Heart right ventricle (tissue), 16 donors: ENCODE results near the gene KRTAP4-4. TPM values are rescaled to one million over a fixed set of nuclear protein-coding genes. Genes with fewer than 3 reads are reported as not detected.
"Not testable (repeated sequence)": the region's sequence is repeated elsewhere in the genome, so short reads cannot be mapped to it uniquely, and the experiment has no call there.

ENCODE experiments used
- ATAC-seq, 8 donors: fragments of 200-7000 bp; cut with Tn5 transposase; one replicate each; pipeline ENCODE4 v1.9.1; 2020; ENCODE audit warnings: mild to moderate bottlenecking in 8 of 8, moderate library complexity in 8 of 8, moderate number of reproducible peaks in 1 of 8
- DNase-seq, 2 donors: peaks; one replicate each; pipeline ENCODE4 v3.0.0-alpha.2; 2020
- H3K27ac ChIP-seq, 10 donors: fragments of 200-600 bp; sonication (generic) in 2 of 10; one replicate each; pipeline versions ENCODE4 v1.5.0 to v1.8.0; 2020 to 2022; ENCODE audit warnings: mild to moderate bottlenecking in 3 of 10
- H3K27me3 ChIP-seq, 7 donors: fragments of 200-600 bp; one replicate each; pipeline ENCODE4 v1.8.0; 2021 to 2022; ENCODE audit warnings: mild to moderate bottlenecking in 2 of 7
- H3K36me3 ChIP-seq, 9 donors: fragments of 200-600 bp; sonication (generic) in 1 of 9; one replicate each; pipeline versions ENCODE4 v1.5.0 to v1.8.0; 2020 to 2022; ENCODE audit warnings: mild to moderate bottlenecking in 2 of 9
- H3K4me1 ChIP-seq, 9 donors: fragments of 200-600 bp; sonication (generic) in 1 of 9; one replicate each; pipeline versions ENCODE4 v1.5.0 to v1.8.0; 2020 to 2022; ENCODE audit warnings: mild to moderate bottlenecking in 4 of 9
- H3K4me3 ChIP-seq, 10 donors: fragments of 200-600 bp; sonication (generic) in 2 of 10; one replicate each; pipeline versions ENCODE4 v1.5.0 to v1.8.0; 2020 to 2022; ENCODE audit warnings: mild to moderate bottlenecking in 7 of 10, moderate library complexity in 2 of 10
- H3K9me3 ChIP-seq, 11 donors: fragments of 200-600 bp in 10 of 11; sonication (generic) in 2 of 11; one replicate each; pipeline versions ENCODE4 v1.5.0 to v1.8.0; 2013 to 2022; ENCODE audit warnings: mild to moderate bottlenecking in 2 of 11, control low read depth in 1 of 11, moderate library complexity in 1 of 11
- WGBS, 2 donors: extraction: QIAGEN DNeasy Blood & Tissue Kit; methylation state at CpG; one replicate each; pipeline ENCODE4 v1.1.7; 2013; ENCODE audit warnings: inconsistent platforms in 1 of 2; 5-methylcytosine and 5-hydroxymethylcytosine counted together
- intact Hi-C, 10 donors: fragments of 100-400 bp; cut with DNase I; formaldehyde crosslinking; loops; one replicate each; pipeline versions ENCODE4 v1.11.1 to v1.14.2; 2022
- polyA plus RNA-seq, 2 donors: library from polyadenylated mRNA; stranded (reverse); fragments of 200-250 nt; gene quantifications; one replicate each; pipeline ENCODE4 v1.2.3, GENCODE V29; 2013
- total RNA-seq, 10 donors: library from RNA; stranded (reverse); fragmentation: NEBNext Ultra II Directional in 3 of 10; extraction: Animal tissue kit (Norgen Biotek cat#: 25700) in 3 of 10; gene quantifications; one replicate each; pipeline versions ENCODE4 v1.2.1 to v1.2.4, GENCODE V29; 2021 to 2023
- TF ChIP-seq, protein P1 (sequence below), 9 donors: fragments of 200-600 bp; sonication (generic) in 2 of 9; IDR thresholded peaks; one replicate each; pipeline versions ENCODE4 v1.5.0 to v1.8.0; 2021 to 2022; ENCODE audit warnings: antibody characterized with exemption in 9 of 9, mild to moderate bottlenecking in 5 of 9, moderate library complexity in 1 of 9
- donor health status: Arrhythmogenic right ventricular cardiomyopathy.
- donor health status: ischemic (EF 13 %, LVEDD 7.1; RV severe dilation, severe dysfunction).
- donor health status: healthy with polysubstance abuse.
- donor health status: DM: no; HTN: yes; CAD: no.
- donor health status: DM: no; HTN: no; CAD: no.
- donor health status: ischemic (EF 25% LVEDD 6.9; RV normal size, moderate dysfunction).
- donor health status: ischemic (EF 25% LVEDD 5.7; RV mildly dilated, moderate dysfunction).
- donor health status: healthy.
- donor health status: DM: yes; HTN: yes; CAD: no.
- donor health status: Ischemic cardiomyopathy.
- donor health status: ischemic (EF 35%, LVEDD 5.7; RV mildly dilated, moderate dysfunction).
- donor health status: nonischemic (EF 11% LVEDD 7.7; RV severe dilation, severe dysfunction).
- donor health status: DM: yes; HTN: yes; CAD: no.
- donor health status: PGD.
- donor health status: ischemic (EF 29% LVEDD 5.4; RV normal size, mild dysfunction).
- donor health status: nonischemic (EF 23%, LVEDD 6.1; RV moderate dilation, normal function).

KRTAP4-4 gene
- total and polyA plus RNA-seq, 12 donors, result not detected

DNA sequence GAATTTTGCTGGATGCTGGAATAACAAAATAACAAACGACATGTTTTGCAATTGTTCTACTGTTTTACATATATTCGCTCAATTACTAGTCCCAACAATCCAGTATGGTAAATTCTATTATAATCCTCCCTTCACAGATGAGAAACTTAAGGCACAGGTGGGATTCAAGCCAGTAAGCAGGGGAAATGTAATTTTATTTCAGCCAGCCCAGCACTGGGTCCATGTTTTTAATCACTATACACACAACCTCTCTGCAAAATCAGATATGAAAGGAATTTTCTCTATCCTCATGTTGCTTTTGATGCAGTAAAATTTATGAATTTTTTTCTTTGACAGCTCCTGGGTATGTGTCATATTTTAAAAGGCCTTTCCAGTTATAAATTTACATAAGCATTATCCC lies 15.3 kb downstream of the KRTAP4-4 start:
- Histone ChIP-seq H3K27me3 (peaks cover 0 to 15% (median 2%) of the 10 kb centered on the region in 7 donors), H3K4me3 (no peak overlapping the region), H3K4me1 (no peaks in the 10 kb centered on the region), H3K27ac (no peak overlapping the region), H3K36me3 (no peaks in the 10 kb centered on the region), H3K9me3 (peaks cover 0 to 31% (median 5%) of the 10 kb centered on the region in 11 donors)
- intact Hi-C loops, result no loop called here
- TF ChIP-seq, protein P1, sequence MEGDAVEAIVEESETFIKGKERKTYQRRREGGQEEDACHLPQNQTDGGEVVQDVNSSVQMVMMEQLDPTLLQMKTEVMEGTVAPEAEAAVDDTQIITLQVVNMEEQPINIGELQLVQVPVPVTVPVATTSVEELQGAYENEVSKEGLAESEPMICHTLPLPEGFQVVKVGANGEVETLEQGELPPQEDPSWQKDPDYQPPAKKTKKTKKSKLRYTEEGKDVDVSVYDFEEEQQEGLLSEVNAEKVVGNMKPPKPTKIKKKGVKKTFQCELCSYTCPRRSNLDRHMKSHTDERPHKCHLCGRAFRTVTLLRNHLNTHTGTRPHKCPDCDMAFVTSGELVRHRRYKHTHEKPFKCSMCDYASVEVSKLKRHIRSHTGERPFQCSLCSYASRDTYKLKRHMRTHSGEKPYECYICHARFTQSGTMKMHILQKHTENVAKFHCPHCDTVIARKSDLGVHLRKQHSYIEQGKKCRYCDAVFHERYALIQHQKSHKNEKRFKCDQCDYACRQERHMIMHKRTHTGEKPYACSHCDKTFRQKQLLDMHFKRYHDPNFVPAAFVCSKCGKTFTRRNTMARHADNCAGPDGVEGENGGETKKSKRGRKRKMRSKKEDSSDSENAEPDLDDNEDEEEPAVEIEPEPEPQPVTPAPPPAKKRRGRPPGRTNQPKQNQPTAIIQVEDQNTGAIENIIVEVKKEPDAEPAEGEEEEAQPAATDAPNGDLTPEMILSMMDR (IDR thresholded peaks at IDR 0.05), result no peak
- no peak for ATAC-seq
- no peak for DNase-seq
- WGBS, 2 donors, result 78 to 85% methylated on average over 2 of the region's 2 CpGs

DNA sequence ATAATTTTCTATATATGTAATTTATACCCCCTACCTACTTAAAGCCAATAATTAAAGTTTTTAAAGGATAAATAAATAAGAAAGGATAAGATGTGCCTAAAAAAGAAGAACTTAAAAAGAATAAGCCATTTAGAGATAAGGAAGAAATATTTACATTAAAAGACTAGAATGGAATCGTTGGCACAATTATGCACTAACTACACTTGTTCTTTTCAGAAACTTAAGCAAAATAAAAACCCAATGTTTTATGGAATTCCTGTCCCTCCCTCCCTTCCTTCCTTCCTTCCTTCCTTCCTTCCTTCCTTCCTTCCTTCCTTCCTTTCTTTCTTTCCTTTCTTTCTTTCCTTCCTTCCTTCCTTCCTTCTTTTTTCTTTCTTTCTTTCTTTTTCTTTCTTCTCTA lies 15.7 kb downstream of the KRTAP4-4 start:
- Histone ChIP-seq H3K9me3 (peaks cover 0 to 35% (median 5%) of the 10 kb centered on the region in 11 donors), H3K4me3 (no peak overlapping the region), H3K36me3 (no peaks in the 10 kb centered on the region), H3K27ac (no peak overlapping the region), H3K27me3 (peaks cover 0 to 15% (median 4%) of the 10 kb centered on the region in 7 donors), H3K4me1 (no peaks in the 10 kb centered on the region)
- no peak for ATAC-seq
- WGBS, 2 donors, result 83 to 88% methylated on average over 1 of the region's 1 CpG
- TF ChIP-seq, protein P1 (IDR thresholded peaks at IDR 0.05), result no peak
- DNase-seq, result no peak
- intact Hi-C loops, result no loop called here

DNA sequence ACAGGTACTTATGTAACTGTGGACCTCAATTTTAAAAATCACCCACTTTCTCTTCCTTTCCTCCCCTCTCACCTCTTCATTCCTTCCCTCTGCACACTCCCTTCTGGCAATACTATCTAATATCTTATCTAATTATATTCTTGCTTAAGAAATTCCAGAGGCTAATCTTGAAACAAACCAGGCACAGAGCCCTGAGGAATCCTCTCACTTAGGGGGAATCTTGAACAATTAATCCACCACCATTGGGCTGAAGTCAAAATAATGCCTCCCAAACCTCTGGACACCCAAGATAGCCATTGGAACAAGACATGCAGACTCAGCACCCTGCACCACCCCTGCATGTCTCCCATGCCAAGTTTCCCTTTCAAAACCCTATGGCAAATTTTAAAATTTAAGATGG lies 19.2 kb downstream of the KRTAP4-4 start:
- H3K9me3 ChIP-seq, result peaks cover 0 to 36% (median 9%) of the 10 kb centered on the region in 11 donors
- H3K36me3 ChIP-seq, result no peaks in the 10 kb centered on the region
- DNase-seq (no peak), ATAC-seq (no peak)
- intact Hi-C loops, result no loop called here
- no peak overlapping the region for H3K27ac ChIP-seq
- peaks cover 0 to 10% (median 0%) of the 10 kb centered on the region in 7 donors for H3K27me3 ChIP-seq
- TF ChIP-seq, protein P1 (IDR thresholded peaks at IDR 0.05), result no peak
- H3K4me3 ChIP-seq, result no peak overlapping the region
- no peaks in the 10 kb centered on the region for H3K4me1 ChIP-seq

DNA sequence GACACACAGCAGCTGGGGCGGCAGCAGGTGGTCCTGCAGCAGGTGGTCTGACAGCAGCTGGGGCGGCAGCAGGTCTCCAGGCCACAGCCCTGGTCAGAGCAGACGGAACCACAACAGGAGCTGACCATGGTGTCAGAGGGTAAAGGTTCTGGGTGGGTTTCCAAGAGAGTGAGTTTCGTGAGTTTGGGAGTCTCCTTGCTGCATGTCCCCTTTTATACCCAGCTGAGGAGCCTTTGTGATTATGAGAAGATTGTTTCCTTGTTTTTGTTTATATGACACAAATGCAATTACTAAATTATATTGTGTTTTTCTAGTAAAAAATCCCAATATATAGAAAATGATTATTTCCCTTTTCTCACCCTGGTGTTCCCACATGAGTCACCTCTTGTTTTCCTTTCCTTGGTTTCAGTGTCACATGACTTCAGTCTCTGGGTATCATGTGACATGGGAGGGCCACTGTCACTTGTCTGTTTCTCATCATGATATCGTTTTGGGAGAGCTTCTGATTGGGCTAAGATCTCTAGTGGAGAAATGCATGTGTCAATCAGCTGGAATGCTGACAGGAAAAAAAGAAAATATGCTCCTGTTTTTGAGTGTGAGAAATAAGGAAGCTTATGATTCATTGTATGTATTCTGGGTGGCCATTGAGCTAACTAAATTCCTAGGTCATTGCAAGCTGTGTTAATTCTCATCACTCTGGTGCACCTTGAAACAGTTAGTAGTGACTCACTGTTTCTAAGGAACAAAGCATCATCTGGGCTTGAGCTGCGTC lies 20.0 kb downstream of the KRTAP4-4 start, which contains the start of gene KRTAP4-6:
Gene KRTAP4-6, minus strand, starts transcription at position 185 of the 772 bp plus-strand sequence. Its CDS starts 57 bp downstream, at position 128.
- Histone ChIP-seq H3K27me3 (peaks cover 0 to 10% (median 0%) of the 10 kb centered on the region in 7 donors), H3K36me3 (no peaks in the 10 kb centered on the region), H3K4me3 (no peak within 1 kb of the TSS), H3K4me1 (no peaks in the 10 kb centered on the region), H3K27ac (no peak within 1 kb of the TSS), H3K9me3 (peaks cover 0 to 36% (median 9%) of the 10 kb centered on the region in 11 donors)
- intact Hi-C loops, result no loop called here
- TF ChIP-seq, protein P1 (IDR thresholded peaks at IDR 0.05), result no peak
- 77 to 81% methylated on average over 5 to 6 of the region's 6 CpGs for WGBS, 2 donors
- no peak for DNase-seq
- no peak for ATAC-seq

DNA sequence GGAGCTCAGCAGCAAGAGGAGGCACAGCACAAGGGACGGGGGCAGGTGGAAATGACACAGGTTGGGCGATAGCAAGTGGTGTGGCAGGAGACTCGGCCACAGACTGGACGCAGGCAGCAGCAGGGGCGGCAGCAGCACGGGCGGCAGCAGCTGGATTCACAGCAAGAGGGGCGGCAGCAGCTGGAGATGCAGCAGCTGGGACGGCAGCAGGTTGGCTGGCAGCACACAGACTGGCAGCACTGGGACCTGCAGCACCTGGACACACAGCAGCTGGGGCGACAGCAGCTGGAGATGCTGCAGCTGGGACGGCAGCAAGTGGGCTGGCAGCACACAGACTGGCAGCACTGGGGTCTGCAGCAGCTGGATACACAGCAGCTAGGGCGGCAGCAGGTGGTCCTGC lies 20.7 kb downstream of the KRTAP4-4 start:
- 81 to 87% methylated on average over 12 of the region's 12 CpGs for WGBS, 2 donors
- H3K9me3 ChIP-seq, result peaks cover 0 to 36% (median 9%) of the 10 kb centered on the region in 11 donors
- H3K36me3 ChIP-seq, intact Hi-C loops, H3K4me3 ChIP-seq, H3K27ac ChIP-seq, H3K4me1 ChIP-seq, ATAC-seq, DNase-seq: not testable (repeated sequence)
- H3K27me3 ChIP-seq, result peaks cover 0 to 12% (median 0%) of the 10 kb centered on the region in 7 donors
